Measurements from ENCODE around the gene RELB. TPM values are rescaled to one million over a fixed set of nuclear protein-coding genes. Genes with fewer than 3 reads are reported as not detected.
A peak's percentile ranks its signal among the peaks of the same experiment; 100 is the strongest.

The RELB gene
- total RNA-seq, 1 donor from 2014 or later, result 28.3 TPM

DNA sequence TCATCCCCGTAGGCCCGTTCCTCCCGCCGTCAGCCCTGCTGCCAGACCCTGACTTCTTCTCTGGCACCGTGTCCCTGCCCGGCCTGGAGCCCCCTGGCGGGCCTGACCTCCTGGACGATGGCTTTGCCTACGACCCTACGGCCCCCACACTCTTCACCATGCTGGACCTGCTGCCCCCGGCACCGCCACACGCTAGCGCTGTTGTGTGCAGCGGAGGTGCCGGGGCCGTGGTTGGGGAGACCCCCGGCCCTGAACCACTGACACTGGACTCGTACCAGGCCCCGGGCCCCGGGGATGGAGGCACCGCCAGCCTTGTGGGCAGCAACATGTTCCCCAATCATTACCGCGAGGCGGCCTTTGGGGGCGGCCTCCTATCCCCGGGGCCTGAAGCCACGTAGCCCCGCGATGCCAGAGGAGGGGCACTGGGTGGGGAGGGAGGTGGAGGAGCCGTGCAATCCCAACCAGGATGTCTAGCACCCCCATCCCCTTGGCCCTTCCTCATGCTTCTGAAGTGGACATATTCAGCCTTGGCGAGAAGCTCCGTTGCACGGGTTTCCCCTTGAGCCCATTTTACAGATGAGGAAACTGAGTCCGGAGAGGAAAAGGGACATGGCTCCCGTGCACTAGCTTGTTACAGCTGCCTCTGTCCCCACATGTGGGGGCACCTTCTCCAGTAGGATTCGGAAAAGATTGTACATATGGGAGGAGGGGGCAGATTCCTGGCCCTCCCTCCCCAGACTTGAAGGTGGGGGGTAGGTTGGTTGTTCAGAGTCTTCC is 36.3 kb downstream of the RELB start:
- DNase-seq (ENCODE audit: low read depth), result no peak
- TF ChIP-seq, protein P1, sequence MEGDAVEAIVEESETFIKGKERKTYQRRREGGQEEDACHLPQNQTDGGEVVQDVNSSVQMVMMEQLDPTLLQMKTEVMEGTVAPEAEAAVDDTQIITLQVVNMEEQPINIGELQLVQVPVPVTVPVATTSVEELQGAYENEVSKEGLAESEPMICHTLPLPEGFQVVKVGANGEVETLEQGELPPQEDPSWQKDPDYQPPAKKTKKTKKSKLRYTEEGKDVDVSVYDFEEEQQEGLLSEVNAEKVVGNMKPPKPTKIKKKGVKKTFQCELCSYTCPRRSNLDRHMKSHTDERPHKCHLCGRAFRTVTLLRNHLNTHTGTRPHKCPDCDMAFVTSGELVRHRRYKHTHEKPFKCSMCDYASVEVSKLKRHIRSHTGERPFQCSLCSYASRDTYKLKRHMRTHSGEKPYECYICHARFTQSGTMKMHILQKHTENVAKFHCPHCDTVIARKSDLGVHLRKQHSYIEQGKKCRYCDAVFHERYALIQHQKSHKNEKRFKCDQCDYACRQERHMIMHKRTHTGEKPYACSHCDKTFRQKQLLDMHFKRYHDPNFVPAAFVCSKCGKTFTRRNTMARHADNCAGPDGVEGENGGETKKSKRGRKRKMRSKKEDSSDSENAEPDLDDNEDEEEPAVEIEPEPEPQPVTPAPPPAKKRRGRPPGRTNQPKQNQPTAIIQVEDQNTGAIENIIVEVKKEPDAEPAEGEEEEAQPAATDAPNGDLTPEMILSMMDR (conservative IDR thresholded peaks at IDR 0.05; ENCODE audit: low read depth, low read length), result no peak
- no peak overlapping the region for H3K4me3 ChIP-seq (ENCODE audit: low read depth, low read length)

DNA sequence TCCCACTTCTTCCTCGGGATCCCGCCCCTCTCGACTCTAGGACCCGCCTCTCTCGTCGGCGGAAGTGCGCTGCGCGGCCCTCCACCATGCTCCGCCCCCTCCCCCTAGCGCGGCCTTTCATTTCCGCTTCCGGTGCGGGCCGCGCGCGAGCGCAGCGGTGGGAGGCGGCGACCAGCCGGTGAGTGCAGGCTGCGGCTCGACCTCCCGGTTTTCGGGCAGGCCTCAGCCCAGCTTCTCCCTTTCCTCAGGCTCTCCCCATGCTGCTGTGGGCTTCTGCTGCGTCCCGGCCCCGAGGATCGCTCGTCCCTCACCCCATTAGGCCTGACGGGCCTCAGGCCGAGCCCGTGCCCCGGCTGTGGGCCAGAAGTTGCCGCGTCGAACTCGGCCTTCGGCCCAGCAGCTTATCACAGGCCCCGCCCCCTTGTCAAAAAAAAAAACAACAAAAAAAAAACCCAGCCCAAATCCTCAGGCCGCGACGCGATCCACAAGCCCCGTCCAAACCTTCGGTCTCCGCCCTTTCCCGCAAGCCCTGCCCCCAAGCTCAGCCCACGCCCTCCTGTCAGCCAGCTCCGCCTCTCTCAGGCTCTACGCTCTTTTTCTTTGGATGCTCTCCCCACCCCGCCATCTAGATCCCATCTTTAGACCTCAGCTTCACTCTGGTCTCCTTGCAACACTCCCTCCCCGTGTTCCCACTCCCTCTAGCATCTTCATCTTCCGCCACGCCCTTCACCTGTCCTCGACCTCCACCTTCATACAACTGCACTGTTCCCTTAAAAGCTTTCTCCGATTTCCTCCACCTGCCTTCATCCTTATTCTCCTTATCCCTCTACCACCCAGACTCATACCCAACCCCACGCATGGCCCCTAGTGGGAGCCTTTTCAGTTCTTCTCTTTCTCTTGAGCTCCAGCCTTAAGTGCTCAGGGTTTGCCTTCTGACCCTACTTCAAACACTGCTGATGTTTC is 37.9 kb downstream of the RELB start, which contains the start of gene CLASRP:
TSS of gene CLASRP (plus strand) at position 115 of the 963 bp plus-strand sequence. CDS start 1,168 bp downstream, outside the sequence.
- H3K4me3 ChIP-seq (ENCODE audit: low read depth, low read length), result peak within 1 kb of the TSS; percentile 80
- DNase-seq (ENCODE audit: low read depth), result no peak
- TF ChIP-seq, protein P1 (conservative IDR thresholded peaks at IDR 0.05; ENCODE audit: low read depth, low read length), result no peak

DNA sequence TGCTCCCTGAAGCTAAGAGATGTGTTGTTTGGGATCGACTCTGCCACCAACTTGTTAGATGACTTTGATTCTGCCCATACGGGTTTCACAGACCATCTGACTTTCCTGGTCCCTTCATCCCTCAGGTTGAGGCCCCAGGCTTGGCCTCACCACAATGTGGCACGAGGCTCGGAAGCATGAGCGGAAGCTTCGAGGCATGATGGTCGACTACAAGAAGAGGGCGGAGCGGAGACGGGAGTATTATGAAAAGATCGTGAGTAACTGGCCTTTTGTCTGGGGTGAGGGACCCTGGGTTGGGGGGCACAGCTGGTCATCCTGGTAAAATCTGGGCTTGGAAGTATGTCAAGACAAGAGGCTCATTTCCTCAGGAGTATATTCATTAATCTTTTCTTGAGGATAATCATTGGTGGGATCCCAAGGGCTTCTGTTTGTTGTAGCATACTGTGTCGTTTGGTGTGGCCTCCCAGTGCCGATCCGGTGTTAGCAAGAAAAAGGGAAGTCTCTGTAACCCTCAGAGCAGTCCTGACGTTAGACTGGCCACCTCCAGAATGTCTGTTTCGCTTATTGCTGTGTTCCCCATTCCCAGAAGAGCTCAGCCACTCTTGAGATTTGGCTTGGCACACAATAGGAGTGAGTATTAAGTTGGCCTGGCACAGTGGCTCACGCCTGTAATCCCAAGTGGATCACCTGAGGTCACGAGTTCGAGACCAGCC is 39.0 kb downstream of the RELB start:
- no peak for DNase-seq (ENCODE audit: low read depth)
- peak overlapping the region; percentile 80 for H3K4me3 ChIP-seq (ENCODE audit: low read depth, low read length)
- TF ChIP-seq, protein P1 (conservative IDR thresholded peaks at IDR 0.05; ENCODE audit: low read depth, low read length), result no peak

DNA sequence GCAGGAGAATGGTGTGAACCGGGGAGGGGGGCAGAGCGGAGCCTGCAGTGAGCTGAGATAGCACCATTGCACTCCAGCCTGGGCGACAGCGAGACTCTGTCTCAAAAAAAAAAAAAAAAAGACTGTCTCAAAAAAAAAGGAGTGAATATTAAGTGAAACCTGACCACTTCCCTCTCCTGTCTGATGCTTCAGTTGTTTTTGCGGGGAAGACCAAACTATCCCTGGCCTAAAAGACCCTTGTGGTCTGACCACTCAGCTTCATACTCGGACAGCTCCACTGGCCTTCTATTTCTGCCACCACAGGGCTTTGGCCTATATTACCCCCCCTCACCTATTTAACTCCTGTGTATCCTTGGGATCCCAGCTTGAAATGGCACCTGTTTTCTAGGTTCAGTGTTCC is 39.9 kb downstream of the RELB start:
- TF ChIP-seq, protein P1 (conservative IDR thresholded peaks at IDR 0.05; ENCODE audit: low read depth, low read length), result no peak
- H3K4me3 ChIP-seq (ENCODE audit: low read depth, low read length), result no peak overlapping the region
- DNase-seq (ENCODE audit: low read depth), result no peak

DNA sequence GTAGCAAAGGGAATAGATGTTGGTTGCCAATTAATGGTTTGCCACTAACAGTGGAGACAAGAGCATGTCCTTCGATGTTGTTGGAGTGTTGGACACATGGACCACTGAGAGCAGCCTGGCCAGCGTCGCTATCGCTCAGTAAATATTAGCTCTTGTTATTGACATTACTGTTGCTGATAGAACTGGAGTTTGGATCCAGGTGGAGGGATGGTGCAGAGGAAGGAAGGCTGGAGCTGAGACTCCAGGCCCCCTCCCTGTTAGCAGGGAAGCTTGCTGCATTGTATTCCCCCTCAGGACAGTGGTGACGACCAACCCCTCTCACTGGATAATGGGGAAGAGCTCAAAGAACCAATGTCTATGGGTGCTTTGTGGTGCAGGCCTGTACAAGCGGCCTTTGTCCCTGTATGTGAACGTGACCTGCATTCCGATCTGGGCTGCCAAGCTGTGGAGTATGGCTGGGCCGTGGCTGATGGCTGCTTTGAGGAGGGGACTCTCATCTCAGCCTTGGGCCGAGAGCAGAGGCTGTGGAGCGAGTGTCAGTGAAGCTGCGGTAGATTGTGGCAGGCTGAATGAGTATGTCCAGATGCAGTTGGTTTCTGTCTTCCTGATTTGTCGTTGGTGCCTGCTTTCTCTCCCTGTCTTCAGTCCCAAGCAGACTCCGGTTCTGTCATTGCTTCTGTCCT is 44.5 kb downstream of the RELB start:
- TF ChIP-seq, protein P1 (conservative IDR thresholded peaks at IDR 0.05; ENCODE audit: low read depth, low read length), result no peak

DNA sequence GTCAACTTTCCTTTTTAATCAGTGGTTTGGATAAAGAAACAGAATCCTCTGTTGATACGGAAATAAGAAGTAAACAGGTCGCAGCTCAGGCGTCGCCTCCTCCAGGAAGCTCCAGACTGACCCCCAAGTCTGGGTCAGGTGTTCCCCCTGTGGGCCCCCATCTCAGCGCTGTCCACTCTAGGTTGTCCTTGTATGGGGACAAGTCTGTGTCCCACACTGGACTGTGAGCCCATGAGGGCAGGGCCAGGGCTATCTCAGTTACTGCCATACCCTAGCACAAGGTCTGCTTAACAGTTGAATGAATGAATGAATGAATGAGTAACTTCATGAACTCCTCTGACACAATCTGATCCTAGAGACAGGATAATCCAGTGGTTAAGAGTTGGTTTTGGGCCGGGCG is 45.1 kb downstream of the RELB start:
- TF ChIP-seq, protein P1 (conservative IDR thresholded peaks at IDR 0.05; ENCODE audit: low read depth, low read length), result no peak
- DNase-seq (ENCODE audit: low read depth), result no peak
- no peak overlapping the region for H3K4me3 ChIP-seq (ENCODE audit: low read depth, low read length)

More for the DNA sequence above, 44.5 kb downstream of the RELB start:
- H3K4me3 ChIP-seq (ENCODE audit: low read depth, low read length), result no peak overlapping the region
- DNase-seq (ENCODE audit: low read depth), result no peak
